ENCODE results near the gene SLC6A15.

DNA sequence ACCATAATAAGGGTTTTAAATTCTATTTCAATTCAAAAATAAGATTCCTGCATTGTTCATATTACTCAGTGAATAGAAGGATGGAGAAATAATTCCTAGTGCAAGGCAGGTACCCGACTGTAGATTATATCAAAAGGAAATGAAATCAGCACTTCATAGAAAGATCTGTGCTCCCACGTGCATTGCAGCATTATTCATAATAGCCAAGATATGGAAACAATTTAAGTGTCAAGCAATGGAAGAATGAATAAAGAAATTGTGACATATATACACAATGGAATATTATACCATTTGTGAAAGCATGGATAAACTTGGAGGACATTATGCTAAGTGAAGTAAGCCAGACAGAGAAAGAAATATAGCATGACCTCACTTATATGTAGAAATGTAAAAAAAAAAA, 53.8 kb downstream of the SLC6A15 start:
- TF ChIP-seq, protein P1, sequence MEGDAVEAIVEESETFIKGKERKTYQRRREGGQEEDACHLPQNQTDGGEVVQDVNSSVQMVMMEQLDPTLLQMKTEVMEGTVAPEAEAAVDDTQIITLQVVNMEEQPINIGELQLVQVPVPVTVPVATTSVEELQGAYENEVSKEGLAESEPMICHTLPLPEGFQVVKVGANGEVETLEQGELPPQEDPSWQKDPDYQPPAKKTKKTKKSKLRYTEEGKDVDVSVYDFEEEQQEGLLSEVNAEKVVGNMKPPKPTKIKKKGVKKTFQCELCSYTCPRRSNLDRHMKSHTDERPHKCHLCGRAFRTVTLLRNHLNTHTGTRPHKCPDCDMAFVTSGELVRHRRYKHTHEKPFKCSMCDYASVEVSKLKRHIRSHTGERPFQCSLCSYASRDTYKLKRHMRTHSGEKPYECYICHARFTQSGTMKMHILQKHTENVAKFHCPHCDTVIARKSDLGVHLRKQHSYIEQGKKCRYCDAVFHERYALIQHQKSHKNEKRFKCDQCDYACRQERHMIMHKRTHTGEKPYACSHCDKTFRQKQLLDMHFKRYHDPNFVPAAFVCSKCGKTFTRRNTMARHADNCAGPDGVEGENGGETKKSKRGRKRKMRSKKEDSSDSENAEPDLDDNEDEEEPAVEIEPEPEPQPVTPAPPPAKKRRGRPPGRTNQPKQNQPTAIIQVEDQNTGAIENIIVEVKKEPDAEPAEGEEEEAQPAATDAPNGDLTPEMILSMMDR (IDR thresholded peaks at IDR 0.05): no peak
- TF ChIP-seq RAD21 (IDR thresholded peaks at IDR 0.05; ENCODE audit: low read length): no peak
- TF ChIP-seq YY1 (IDR thresholded peaks at IDR 0.05; ENCODE audit: low read depth): no peak
- TF ChIP-seq EP300 (IDR thresholded peaks at IDR 0.05; ENCODE audit: borderline replicate concordance in 1 of 2, low read depth in 1 of 2, low read length in 1 of 2): no peak
- no peak for TF ChIP-seq FOXJ3 (CRISPR knock-in tag; IDR thresholded peaks at IDR 0.05)
- no peak for TF ChIP-seq ELF1 (IDR thresholded peaks at IDR 0.05)
- no peak for TF ChIP-seq RXRA (IDR thresholded peaks at IDR 0.05; ENCODE audit: borderline replicate concordance, low read depth)
- TF ChIP-seq, protein P2, sequence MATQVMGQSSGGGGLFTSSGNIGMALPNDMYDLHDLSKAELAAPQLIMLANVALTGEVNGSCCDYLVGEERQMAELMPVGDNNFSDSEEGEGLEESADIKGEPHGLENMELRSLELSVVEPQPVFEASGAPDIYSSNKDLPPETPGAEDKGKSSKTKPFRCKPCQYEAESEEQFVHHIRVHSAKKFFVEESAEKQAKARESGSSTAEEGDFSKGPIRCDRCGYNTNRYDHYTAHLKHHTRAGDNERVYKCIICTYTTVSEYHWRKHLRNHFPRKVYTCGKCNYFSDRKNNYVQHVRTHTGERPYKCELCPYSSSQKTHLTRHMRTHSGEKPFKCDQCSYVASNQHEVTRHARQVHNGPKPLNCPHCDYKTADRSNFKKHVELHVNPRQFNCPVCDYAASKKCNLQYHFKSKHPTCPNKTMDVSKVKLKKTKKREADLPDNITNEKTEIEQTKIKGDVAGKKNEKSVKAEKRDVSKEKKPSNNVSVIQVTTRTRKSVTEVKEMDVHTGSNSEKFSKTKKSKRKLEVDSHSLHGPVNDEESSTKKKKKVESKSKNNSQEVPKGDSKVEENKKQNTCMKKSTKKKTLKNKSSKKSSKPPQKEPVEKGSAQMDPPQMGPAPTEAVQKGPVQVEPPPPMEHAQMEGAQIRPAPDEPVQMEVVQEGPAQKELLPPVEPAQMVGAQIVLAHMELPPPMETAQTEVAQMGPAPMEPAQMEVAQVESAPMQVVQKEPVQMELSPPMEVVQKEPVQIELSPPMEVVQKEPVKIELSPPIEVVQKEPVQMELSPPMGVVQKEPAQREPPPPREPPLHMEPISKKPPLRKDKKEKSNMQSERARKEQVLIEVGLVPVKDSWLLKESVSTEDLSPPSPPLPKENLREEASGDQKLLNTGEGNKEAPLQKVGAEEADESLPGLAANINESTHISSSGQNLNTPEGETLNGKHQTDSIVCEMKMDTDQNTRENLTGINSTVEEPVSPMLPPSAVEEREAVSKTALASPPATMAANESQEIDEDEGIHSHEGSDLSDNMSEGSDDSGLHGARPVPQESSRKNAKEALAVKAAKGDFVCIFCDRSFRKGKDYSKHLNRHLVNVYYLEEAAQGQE (IDR thresholded peaks at IDR 0.05; ENCODE audit: low read depth, low read length): no peak
- no peak for TF ChIP-seq POLR2AphosphoS5 (IDR thresholded peaks at IDR 0.05; ENCODE audit: low read depth, low read length)
- no peak for TF ChIP-seq NRF1 (IDR thresholded peaks at IDR 0.05; ENCODE audit: low read depth, low read length)
- no peak for TF ChIP-seq TAF1 (IDR thresholded peaks at IDR 0.05; ENCODE audit: borderline replicate concordance, low read depth, low read length)
- no peak for TF ChIP-seq SMC3 (IDR thresholded peaks at IDR 0.05; ENCODE audit: low read depth, low read length)
- TF ChIP-seq CHD2 (IDR thresholded peaks at IDR 0.05; ENCODE audit: low read length, partially characterized antibody): no peak
- TF ChIP-seq GATA2 (CRISPR knock-in tag; IDR thresholded peaks at IDR 0.05): no peak
